Trophoblast cell (in vitro differentiated cells and primary cell): ENCODE data around the gene TBC1D17.

Source experiments
- DNase-seq, 2 donors: peaks; one replicate each; pipeline ENCODE4 v3.0.0-alpha.2; 2016
- H2AFZ ChIP-seq: 2 replicates; pipeline ENCODE4 v1.6.1; 2013; ENCODE audit warnings: low read length, moderate library complexity, mild to moderate bottlenecking; ENCODE audit not compliant: insufficient read depth, poor library complexity
- H2AK5ac ChIP-seq: 2 replicates; pipeline ENCODE4 v1.6.1; 2013; ENCODE audit warnings: mild to moderate bottlenecking, low read length
- H2BK120ac ChIP-seq: 2 replicates; pipeline ENCODE4 v1.6.1; 2013; ENCODE audit warnings: low read length, mild to moderate bottlenecking, moderate library complexity; ENCODE audit not compliant: insufficient read depth, poor library complexity
- H2BK12ac ChIP-seq: 2 replicates; pipeline ENCODE4 v1.6.1; 2013; ENCODE audit warnings: mild to moderate bottlenecking, low read length, moderate library complexity
- H2BK5ac ChIP-seq: 2 replicates; pipeline ENCODE4 v1.6.1; 2013; ENCODE audit warnings: low read length, low read depth, moderate library complexity, mild to moderate bottlenecking; ENCODE audit not compliant: poor library complexity
- H3K14ac ChIP-seq: 2 replicates; pipeline ENCODE4 v1.6.1; 2013; ENCODE audit warnings: mild to moderate bottlenecking, low read length
- H3K18ac ChIP-seq: 2 replicates; pipeline ENCODE4 v1.6.1; 2013; ENCODE audit warnings: mild to moderate bottlenecking, low read length
- H3K23ac ChIP-seq: 2 replicates; pipeline ENCODE4 v1.6.1; 2013; ENCODE audit warnings: low read length
- H3K27ac ChIP-seq: 2 replicates; pipeline ENCODE4 v1.5.1; 2013; ENCODE audit warnings: low read depth, mild to moderate bottlenecking, inconsistent platforms, low read length, moderate library complexity
- H3K27me3 ChIP-seq: 2 replicates; pipeline ENCODE4 v1.6.1; 2013; ENCODE audit warnings: inconsistent platforms, mild to moderate bottlenecking, low read length, moderate library complexity; ENCODE audit not compliant: insufficient read depth
- H3K36me3 ChIP-seq, 2 experiments: 1 replicate in 1 of 2; 2 replicates in 1 of 2; pipeline ENCODE4 v1.6.1; 2013; ENCODE audit warnings: low read length in 2 of 2, mild to moderate bottlenecking in 2 of 2, moderate library complexity in 1 of 2; ENCODE audit not compliant: insufficient read depth in 2 of 2, control insufficient read depth in 1 of 2
- H3K4ac ChIP-seq: 2 replicates; pipeline ENCODE4 v1.6.1; 2013; ENCODE audit warnings: low read depth, mild to moderate bottlenecking, low read length, moderate library complexity
- H3K4me1 ChIP-seq, 2 experiments: 1 replicate in 1 of 2; 2 replicates in 1 of 2; pipeline ENCODE4 v1.6.1; 2013; ENCODE audit warnings: low read length in 2 of 2, mild to moderate bottlenecking in 2 of 2, moderate library complexity in 1 of 2; ENCODE audit not compliant: insufficient read depth in 2 of 2, control insufficient read depth in 1 of 2
- H3K4me2 ChIP-seq: 2 replicates; pipeline ENCODE4 v1.6.1; 2013; ENCODE audit warnings: inconsistent platforms, mild to moderate bottlenecking, low read length, moderate library complexity
- H3K4me3 ChIP-seq: 2 replicates; pipeline ENCODE4 v1.5.1; 2013; ENCODE audit warnings: mild to moderate bottlenecking, low read depth, low read length, inconsistent platforms
- H3K79me1 ChIP-seq: one replicate; pipeline ENCODE4 v1.6.1; 2013; ENCODE audit warnings: low read length
- H3K79me2 ChIP-seq: 2 replicates; pipeline ENCODE4 v1.6.1; 2013; ENCODE audit warnings: low read length, mild to moderate bottlenecking; ENCODE audit not compliant: control insufficient read depth, insufficient read depth, poor library complexity
- H3K9ac ChIP-seq: 2 replicates; pipeline ENCODE4 v1.6.1; 2013; ENCODE audit warnings: mild to moderate bottlenecking, low read length
- H3K9me3 ChIP-seq: 2 replicates; pipeline ENCODE4 v1.6.1; 2013; ENCODE audit warnings: low read depth, mild to moderate bottlenecking, control low read depth, inconsistent platforms, low read length; ENCODE audit not compliant: insufficient read depth
- H4K12ac ChIP-seq: 2 replicates; pipeline ENCODE4 v1.6.1; 2013; ENCODE audit warnings: low read depth, mild to moderate bottlenecking, low read length, moderate library complexity
- H4K8ac ChIP-seq: 2 replicates; pipeline ENCODE4 v1.6.1; 2013; ENCODE audit warnings: low read depth, mild to moderate bottlenecking, low read length, moderate library complexity
- H4K91ac ChIP-seq: one replicate; pipeline ENCODE4 v1.6.1; 2013; ENCODE audit warnings: low read depth, mild to moderate bottlenecking, low read length, moderate library complexity
- WGBS: extraction: QIAGEN DNeasy Blood & Tissue Kit; methylation state at CpG from one replicate; pipeline ENCODE4 v1.1.7; 2013; ENCODE audit warnings: missing lambda C conversion rate; ENCODE audit not compliant: insufficient read length, insufficient coverage; ENCODE audit errors: extremely low coverage; 5-methylcytosine and 5-hydroxymethylcytosine counted together

TBC1D17 gene

DNA sequence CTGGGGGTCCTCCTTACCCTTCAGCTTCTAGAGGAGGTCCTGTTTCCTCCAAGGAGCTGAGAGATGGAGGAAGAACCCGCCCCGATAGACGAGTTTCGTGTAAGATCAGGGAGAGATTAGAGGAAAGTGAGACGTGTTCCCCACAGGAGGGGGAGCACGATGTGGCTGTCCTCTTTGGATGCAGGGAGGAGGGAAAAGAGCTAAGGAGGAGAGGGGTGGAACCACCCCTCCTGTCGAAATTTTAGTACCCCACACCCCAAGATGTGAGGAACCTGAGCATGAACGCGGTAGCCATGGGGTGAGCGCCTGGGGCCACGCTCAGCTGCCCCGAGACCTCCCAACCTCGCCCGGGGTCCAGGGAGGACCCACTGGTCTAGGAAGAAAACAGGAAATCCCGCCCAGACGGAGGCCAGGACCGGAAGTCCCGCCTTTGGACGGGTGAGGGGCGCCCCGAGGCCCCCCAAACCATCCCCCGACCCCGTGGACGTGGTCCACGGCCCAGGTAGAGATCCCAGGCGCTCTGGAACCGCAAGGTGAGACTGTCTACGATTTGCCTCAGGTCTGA, 1.6 kb upstream of the TBC1D17 start:
- peaks cover 21% of the 10 kb centered on the region for H3K79me1 ChIP-seq
- peaks cover 6 to 12% of the 10 kb centered on the region in 2 experiments for H3K4me1 ChIP-seq
- peak overlapping the region; percentile 88 for H3K18ac ChIP-seq
- peaks cover 38 to 42% of the 10 kb centered on the region in 2 experiments for H3K36me3 ChIP-seq
- H3K14ac ChIP-seq, result peak overlapping the region; percentile 96
- peak overlapping the region; percentile 94 for H4K91ac ChIP-seq
- no peaks in the 10 kb centered on the region for H3K27me3 ChIP-seq
- peak overlapping the region; percentile 66 for H3K4ac ChIP-seq
- H3K23ac ChIP-seq, result no peak overlapping the region
- H4K8ac ChIP-seq, result peak overlapping the region; percentile 98
- peak overlapping the region; percentile 92 for H3K27ac ChIP-seq
- peak in 1 of 2 donors; percentile 39 for DNase-seq
- H3K9me3 ChIP-seq, result no peaks in the 10 kb centered on the region
- H3K4me2 ChIP-seq, result peak overlapping the region; percentile 94
- H3K4me3 ChIP-seq, result peak overlapping the region; percentile 99
- no peak overlapping the region for H2BK12ac ChIP-seq
- peak overlapping the region; percentile 92 for H3K9ac ChIP-seq
- H2BK5ac ChIP-seq, result peak overlapping the region; percentile 88
- WGBS, result no CpG with 5 or more reads among the region's 28 CpGs
- H2BK120ac ChIP-seq, result peak overlapping the region; percentile 97
- peak overlapping the region; percentile 83 for H2AK5ac ChIP-seq
- peak overlapping the region; percentile 71 for H2AFZ ChIP-seq
- peaks cover 20% of the 10 kb centered on the region for H3K79me2 ChIP-seq
- peak overlapping the region; percentile 84 for H4K12ac ChIP-seq

GRCh38 chr19:49876422-49877019, 981 bp upstream of the TBC1D17 start:
- peak overlapping the region; percentile 83 for H2AK5ac ChIP-seq
- H2BK12ac ChIP-seq, result no peak overlapping the region
- H3K9me3 ChIP-seq, result no peaks in the 10 kb centered on the region
- peaks cover 20% of the 10 kb centered on the region for H3K79me2 ChIP-seq
- peaks cover 39 to 42% of the 10 kb centered on the region in 2 experiments for H3K36me3 ChIP-seq
- peak overlapping the region; percentile 96 for H3K14ac ChIP-seq
- peak overlapping the region; percentile 94 for H4K91ac ChIP-seq
- peak; percentile 99 for DNase-seq
- peak overlapping the region; percentile 92 for H3K27ac ChIP-seq
- peak overlapping the region; percentile 89 for H3K4ac ChIP-seq
- peaks cover 21% of the 10 kb centered on the region for H3K79me1 ChIP-seq
- peaks cover 6 to 12% of the 10 kb centered on the region in 2 experiments for H3K4me1 ChIP-seq
- peak overlapping the region; percentile 95 for H2BK5ac ChIP-seq
- peak overlapping the region; percentile 98 for H4K8ac ChIP-seq
- H3K4me2 ChIP-seq, result peak overlapping the region; percentile 94
- no CpG with 5 or more reads among the region's 46 CpGs for WGBS
- no peak overlapping the region for H3K23ac ChIP-seq
- peak overlapping the region; percentile 84 for H4K12ac ChIP-seq
- peak overlapping the region; percentile 99 for H3K4me3 ChIP-seq
- H2BK120ac ChIP-seq, result peak overlapping the region; percentile 97
- no peaks in the 10 kb centered on the region for H3K27me3 ChIP-seq
- peak overlapping the region; percentile 92 for H3K9ac ChIP-seq
- H3K18ac ChIP-seq, result peak overlapping the region; percentile 88
- H2AFZ ChIP-seq, result peak overlapping the region; percentile 71

DNA sequence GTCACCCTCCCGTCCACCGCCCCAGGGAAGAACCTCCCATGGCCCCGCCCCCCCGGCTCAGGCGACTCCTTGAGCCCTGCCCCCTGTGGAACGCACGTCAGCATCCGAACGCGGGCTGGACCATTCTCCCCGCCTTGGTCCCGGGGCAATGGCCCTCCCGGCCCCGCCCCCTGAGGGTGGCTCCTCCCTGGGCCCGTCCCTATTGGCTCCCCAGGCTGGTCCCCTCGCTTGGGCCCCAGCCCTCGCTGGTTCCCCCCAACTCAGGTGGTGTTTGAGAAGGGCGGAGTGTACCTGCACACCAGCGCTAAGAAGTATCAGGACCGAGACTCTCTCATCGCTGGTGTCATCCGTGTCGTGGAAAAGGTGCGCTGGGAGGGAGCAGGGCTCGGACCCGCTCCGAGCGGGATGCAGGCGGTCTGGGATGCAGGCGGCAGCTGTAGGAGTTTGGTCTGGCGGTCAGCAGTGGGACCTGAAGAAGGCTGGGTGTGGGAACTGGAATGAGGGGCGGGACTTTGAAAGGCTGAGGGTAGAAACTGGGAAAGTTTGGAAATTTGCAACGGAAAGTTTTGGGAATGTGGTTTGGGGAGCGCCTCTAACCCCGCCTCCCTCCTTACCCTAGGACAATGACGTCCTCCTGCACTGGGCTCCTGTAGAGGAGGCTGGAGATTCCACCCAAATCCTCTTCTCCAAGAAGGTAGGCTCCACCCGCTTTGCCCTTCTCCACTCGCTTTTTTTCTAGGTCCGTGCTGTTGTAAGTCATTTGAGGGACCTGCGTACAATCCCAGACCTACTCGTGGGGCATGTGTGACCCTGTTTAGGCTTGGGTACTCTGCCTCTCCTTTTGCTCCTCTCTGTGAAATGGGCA, 609 bp downstream of the TBC1D17 start:
- Histone ChIP-seq H2BK12ac (no peak overlapping the region), H3K79me2 (peaks cover 20% of the 10 kb centered on the region), H3K9ac (peak overlapping the region; percentile 54), H4K91ac (peak overlapping the region; percentile 95), H3K14ac (peak overlapping the region; percentile 85), H3K23ac (no peak overlapping the region), H2AK5ac (no peak overlapping the region), H4K8ac (peak overlapping the region; percentile 87), H3K4ac (peak overlapping the region; percentile 21), H3K36me3 (peaks cover 41 to 47% of the 10 kb centered on the region in 2 experiments), H3K4me2 (peak overlapping the region; percentile 91), H3K9me3 (peaks cover 3% of the 10 kb centered on the region), H2BK120ac (peak overlapping the region; percentile 88), H3K4me1 (peaks cover 6 to 12% of the 10 kb centered on the region in 2 experiments), H2AFZ (peak overlapping the region; percentile 82), H3K79me1 (peaks cover 21% of the 10 kb centered on the region), H3K18ac (peak overlapping the region; percentile 73), H3K4me3 (peak overlapping the region; percentile 89), H4K12ac (peak overlapping the region; percentile 59), H2BK5ac (peak overlapping the region; percentile 94), H3K27ac (peak overlapping the region; percentile 94), H3K27me3 (no peaks in the 10 kb centered on the region)
- DNase-seq, result peak; percentile 94 to 98
- no CpG with 5 or more reads among the region's 41 CpGs for WGBS

- Histone ChIP-seq H4K8ac (no peak overlapping the region), H4K91ac (no peak overlapping the region), H3K9me3 (peaks cover 5% of the 10 kb centered on the region), H2BK120ac (no peak overlapping the region), H3K36me3 (peaks cover 44 to 50% of the 10 kb centered on the region in 2 experiments), H3K79me1 (peaks cover 21% of the 10 kb centered on the region), H3K4me2 (peak overlapping the region; percentile 91), H3K79me2 (peaks cover 20% of the 10 kb centered on the region), H3K23ac (no peak overlapping the region), H2BK5ac (no peak overlapping the region), H3K9ac (peak overlapping the region; percentile 54), H3K4me3 (peak overlapping the region; percentile 38), H3K27me3 (no peaks in the 10 kb centered on the region), H3K27ac (no peak overlapping the region), H4K12ac (no peak overlapping the region), H2BK12ac (no peak overlapping the region), H3K14ac (no peak overlapping the region), H2AK5ac (no peak overlapping the region), H3K18ac (no peak overlapping the region), H2AFZ (no peak overlapping the region), H3K4me1 (peaks cover 6 to 12% of the 10 kb centered on the region in 2 experiments), H3K4ac (no peak overlapping the region)
- DNase-seq, result no peak
- WGBS, result no CpG with 5 or more reads among the region's 9 CpGs
These were observed 1.2 kb downstream of the TBC1D17 start for GRCh38 chr19:49878744-49879070.
